T-cell (primary cell): ENCODE measurements around the gene SLC34A3. TPM values are rescaled to one million over a fixed set of nuclear protein-coding genes. Genes with fewer than 3 reads are reported as not detected.

ENCODE experiments used
- ATAC-seq, 4 experiments: fragments of 200-7000 bp in 3 of 4; fragments of 150-1000 bp in 1 of 4; cut with Tn5 transposase; replicated peaks in 1 of 4; 1 replicate in 3 of 4; 2 replicates in 1 of 4; pipeline ENCODE4 v1.10.0; 2021; ENCODE audit warnings: moderate library complexity in 3 of 4, mild to moderate bottlenecking in 2 of 4, moderate number of reproducible peaks in 1 of 4
- CTCF ChIA-PET, 2 donors: fragments of 300-600 bp; sonication (Branson Sonifier 250); formaldehyde crosslinking; loops; one replicate each; lab custom pipeline; 2022; ENCODE audit warnings: antibody characterized with exemption in 2 of 2; lab: Charles Lee
- POLR2A ChIA-PET, 2 donors: fragments of 300-600 bp; sonication (Branson Sonifier 250); formaldehyde crosslinking; loops; one replicate each; lab custom pipeline; 2022; ENCODE audit warnings: antibody characterized with exemption in 2 of 2; lab: Charles Lee
- DNase-seq, 35 experiments: peaks; one replicate each; pipeline versions ENCODE4 v3.0.0 to v3.0.0-alpha.2; 2013 to 2023
- H3K27ac ChIP-seq: one replicate; pipeline ENCODE4 v1.5.1; 2013; ENCODE audit warnings: low read length
- H3K27me3 ChIP-seq, 2 experiments: replicated peaks in 1 of 2; 1 replicate in 1 of 2; 2 replicates in 1 of 2; pipeline versions ENCODE4 v1.6.1 to v1.7.0; 2013; ENCODE audit warnings: low read length in 1 of 2, mixed read lengths in 1 of 2; ENCODE audit not compliant: control insufficient read depth in 2 of 2, insufficient read depth in 2 of 2; ENCODE audit errors: extremely low read depth in 1 of 2
- H3K36me3 ChIP-seq, 2 donors: 1 replicate in 1 of 2; 2 replicates in 1 of 2; pipeline versions ENCODE4 v1.6.1 to v1.7.0; 2013; ENCODE audit warnings: low read length in 1 of 2; ENCODE audit not compliant: control insufficient read depth in 2 of 2, insufficient read depth in 1 of 2; ENCODE audit errors: extremely low read depth in 1 of 2
- H3K4me1 ChIP-seq, 2 experiments: 1 replicate in 1 of 2; 2 replicates in 1 of 2; pipeline versions ENCODE4 v1.6.1 to v1.7.0; 2013; ENCODE audit warnings: low read length in 2 of 2, mixed read lengths in 1 of 2; ENCODE audit not compliant: insufficient read depth in 2 of 2, control insufficient read depth in 1 of 2; ENCODE audit errors: extremely low read depth in 1 of 2
- H3K4me3 ChIP-seq, 2 donors: 1 replicate in 1 of 2; 2 replicates in 1 of 2; pipeline versions ENCODE4 v1.5.1 to v1.7.0; 2013; ENCODE audit warnings: mild to moderate bottlenecking in 2 of 2, low read length in 1 of 2, moderate library complexity in 1 of 2; ENCODE audit not compliant: control insufficient read depth in 1 of 2; ENCODE audit errors: extremely low read depth in 1 of 2
- H3K9me3 ChIP-seq: 2 replicates; pipeline ENCODE4 v1.7.0; 2013
- H3K27ac Mint-ChIP-seq, 2 donors: one replicate each; pipeline ENCODE4 v1.8.0; 2020 to 2021; ENCODE audit warnings: mild to moderate bottlenecking in 2 of 2, mixed read lengths in 2 of 2
- H3K27me3 Mint-ChIP-seq, 2 donors: one replicate each; pipeline ENCODE4 v1.8.0; 2021 to 2022; ENCODE audit warnings: mixed read lengths in 2 of 2
- H3K36me3 Mint-ChIP-seq: one replicate; pipeline ENCODE4 v1.8.0; 2021; ENCODE audit warnings: mixed read lengths
- H3K4me1 Mint-ChIP-seq, 3 donors: one replicate each; pipeline ENCODE4 v1.8.0; 2020 to 2022; ENCODE audit warnings: mixed read lengths in 3 of 3, mild to moderate bottlenecking in 1 of 3
- H3K4me3 Mint-ChIP-seq, 3 donors: one replicate each; pipeline ENCODE4 v1.8.0; 2020 to 2022; ENCODE audit warnings: mild to moderate bottlenecking in 3 of 3, mixed read lengths in 3 of 3, moderate library complexity in 3 of 3
- H3K9me3 Mint-ChIP-seq, 3 donors: one replicate each; pipeline ENCODE4 v1.8.0; 2020 to 2022; ENCODE audit warnings: mixed read lengths in 3 of 3
- WGBS: methylation state at CpG from one replicate; pipeline ENCODE4 v1.1.5; 2013; ENCODE audit warnings: missing lambda C conversion rate; ENCODE audit not compliant: insufficient coverage; 5-methylcytosine and 5-hydroxymethylcytosine counted together
- total RNA-seq, 35 experiments: library from RNA in 6 of 35; stranded (reverse) in 6 of 35; fragments of 120-200 nt in 1 of 35; gene quantifications; one replicate each; pipeline versions ENCODE4 v1.2.1 to v1.2.4 and lab custom pipeline; 2013 to 2026

SLC34A3 gene
- total RNA-seq, 5 donors from 2014 or later (not counting 1 experiment from before 2014, with no cell fraction given), result not detected

DNA sequence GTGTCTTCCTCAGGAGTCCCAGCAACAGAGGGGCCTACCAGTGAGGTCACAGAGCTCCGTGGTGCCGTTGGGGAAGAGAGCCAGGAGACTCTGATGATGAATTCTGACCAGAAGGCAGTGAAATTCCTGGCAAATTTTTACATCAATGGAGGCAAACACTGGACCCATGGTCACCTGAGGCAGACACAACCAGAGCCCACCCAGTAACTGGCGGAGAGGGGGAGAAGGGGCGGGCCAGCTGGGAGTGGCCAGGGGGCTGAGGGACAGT, 20.4 kb downstream of the SLC34A3 start, which contains the start of gene STPG3:
Gene STPG3, plus strand, starts transcription at position 93 of the 268 bp plus-strand sequence. Its CDS starts 1 bp downstream, at position 94.
- no peak for DNase-seq
- Histone ChIP-seq H3K4me3 (no peak within 1 kb of the TSS), H3K27ac (no peak within 1 kb of the TSS), H3K9me3 (no peaks in the 10 kb centered on the region), H3K36me3 (peaks cover 0 to 1% of the 10 kb centered on the region in 2 donors), H3K4me1 (peaks cover 2 to 19% of the 10 kb centered on the region in 2 experiments), H3K27me3 (no peaks in the 10 kb centered on the region)
- Mint-ChIP-seq H3K27ac (no peak within 1 kb of the TSS), H3K36me3 (no peaks in the 10 kb centered on the region), H3K4me1 (peaks cover 5 to 6% (median 5%) of the 10 kb centered on the region in 3 donors), H3K4me3 (no peak within 1 kb of the TSS), H3K9me3 (no peaks in the 10 kb centered on the region), H3K27me3 (no peaks in the 10 kb centered on the region)
- ATAC-seq, result no peak
- 88% methylated on average over 4 of the region's 4 CpGs for WGBS
- POLR2A ChIA-PET, result no interaction called here
- CTCF ChIA-PET, result no interaction called here

DNA sequence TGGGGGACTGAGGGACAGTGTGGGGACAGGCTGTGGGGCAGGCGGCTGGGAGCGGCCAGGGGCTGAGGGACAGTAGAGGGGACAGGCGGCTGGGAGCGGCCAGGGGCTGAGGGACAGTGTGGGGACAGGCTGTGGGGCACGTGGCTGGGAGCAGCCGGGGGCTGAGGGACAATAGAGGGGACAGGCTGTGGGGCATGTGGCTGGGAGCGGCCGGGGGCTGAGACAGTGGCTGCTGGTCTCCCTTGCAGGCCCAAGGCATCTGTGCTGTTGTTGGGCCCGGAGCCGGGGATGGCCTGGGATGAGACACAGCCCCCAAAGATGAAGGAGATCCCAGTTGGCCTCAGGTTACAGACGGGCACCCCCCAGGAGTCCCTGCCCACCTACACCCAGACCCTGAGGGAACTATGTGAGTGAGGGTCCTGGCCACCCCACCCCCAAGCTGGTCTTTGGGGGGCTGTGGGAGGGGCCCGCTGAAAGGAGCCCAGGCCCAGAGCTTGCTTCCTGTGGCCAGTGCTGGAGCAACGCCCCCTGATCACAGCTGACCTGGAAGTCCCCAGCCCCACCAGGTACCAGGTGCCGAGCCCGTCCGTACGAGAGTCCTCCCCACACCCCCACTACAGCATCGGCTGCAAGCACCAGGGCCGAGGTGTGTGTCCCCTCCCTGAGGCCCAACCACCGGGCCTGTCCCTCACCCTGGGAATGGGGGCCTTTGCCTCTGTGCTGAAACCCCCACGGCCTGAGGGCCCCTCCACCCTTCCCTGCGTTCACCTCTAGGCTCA, 21.0 kb downstream of the SLC34A3 start:
- no peak overlapping the region for H3K27ac ChIP-seq
- Mint-ChIP-seq H3K27ac (no peak overlapping the region), H3K36me3 (no peaks in the 10 kb centered on the region), H3K27me3 (no peaks in the 10 kb centered on the region), H3K4me1 (peaks cover 11% of the 10 kb centered on the region in 3 donors), H3K4me3 (no peak overlapping the region), H3K9me3 (no peaks in the 10 kb centered on the region)
- POLR2A ChIA-PET, result no interaction called here
- DNase-seq, result no peak
- peaks cover 4 to 24% of the 10 kb centered on the region in 2 experiments for H3K4me1 ChIP-seq
- ATAC-seq, result no peak
- H3K4me3 ChIP-seq, result no peak overlapping the region
- 96% methylated on average over 10 of the region's 22 CpGs for WGBS
- no peaks in the 10 kb centered on the region for H3K27me3 ChIP-seq
- H3K36me3 ChIP-seq, result peaks cover 0 to 7% of the 10 kb centered on the region in 2 donors
- CTCF ChIA-PET, result no interaction called here
- no peaks in the 10 kb centered on the region for H3K9me3 ChIP-seq

DNA sequence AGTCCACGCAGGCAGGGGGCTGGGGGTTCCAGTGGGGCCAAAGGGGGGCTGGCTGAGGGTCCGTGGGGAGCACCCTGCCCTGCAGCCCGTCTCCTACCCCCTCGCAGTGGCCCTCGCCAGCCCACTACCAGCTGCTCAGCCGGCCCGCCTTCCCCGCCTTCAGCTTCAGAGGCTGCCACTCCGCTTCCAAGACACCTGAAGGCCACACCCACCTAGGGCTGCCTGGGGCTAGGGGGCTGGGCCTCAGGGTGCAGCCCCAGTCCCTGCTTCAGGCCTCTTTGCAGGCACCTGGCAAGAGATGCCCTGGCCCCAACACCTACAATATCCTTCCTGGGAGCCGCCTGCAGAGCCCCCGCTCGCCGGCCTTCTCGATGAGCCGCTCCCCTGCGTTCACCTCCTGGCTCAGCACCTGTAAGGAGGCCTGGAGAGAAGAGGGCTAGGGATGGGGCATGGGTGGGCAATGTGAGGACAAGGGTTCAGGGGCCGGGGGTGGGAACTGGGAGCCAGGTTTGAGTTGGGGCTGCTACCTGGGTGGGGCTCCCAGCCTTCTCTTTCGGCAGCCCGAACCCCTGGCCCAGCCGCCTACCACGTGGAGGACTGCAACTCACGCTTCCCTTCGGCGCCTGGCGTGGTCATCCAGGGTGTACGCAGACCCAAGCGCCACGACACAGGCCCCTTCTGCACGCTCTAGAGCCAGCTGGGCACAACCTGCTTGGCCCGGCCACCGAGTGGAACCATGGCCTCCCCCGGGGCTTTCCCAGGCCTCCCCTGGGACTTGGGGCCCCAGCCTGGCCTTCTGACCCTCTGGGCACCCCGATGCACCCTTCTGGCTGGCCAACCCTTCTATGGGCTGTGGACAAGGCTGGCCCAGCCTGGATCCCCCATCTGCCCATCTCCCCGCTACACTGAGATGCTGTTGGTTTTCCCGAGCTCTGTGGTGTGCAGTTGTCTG, 22.1 kb downstream of the SLC34A3 start:
- H3K9me3 ChIP-seq, result no peaks in the 10 kb centered on the region
- no peaks in the 10 kb centered on the region for H3K27me3 ChIP-seq
- H3K4me3 Mint-ChIP-seq, result peak overlapping the region in 1 of 3 donors; percentile 82
- peaks cover 11 to 16% (median 15%) of the 10 kb centered on the region in 3 donors for H3K4me1 Mint-ChIP-seq
- peaks cover 0 to 10% of the 10 kb centered on the region in 2 donors for H3K36me3 ChIP-seq
- no peak overlapping the region for H3K27ac ChIP-seq
- H3K27me3 Mint-ChIP-seq, result no peaks in the 10 kb centered on the region
- CTCF ChIA-PET, result no interaction called here
- H3K27ac Mint-ChIP-seq, result no peak overlapping the region
- POLR2A ChIA-PET, result no interaction called here
- H3K9me3 Mint-ChIP-seq, result no peaks in the 10 kb centered on the region
- peaks cover 4 to 28% of the 10 kb centered on the region in 2 experiments for H3K4me1 ChIP-seq
- 84% methylated on average over 26 of the region's 35 CpGs for WGBS
- no peak overlapping the region for H3K4me3 ChIP-seq
- H3K36me3 Mint-ChIP-seq, result no peaks in the 10 kb centered on the region
- ATAC-seq, result no peak
- no peak for DNase-seq

DNA sequence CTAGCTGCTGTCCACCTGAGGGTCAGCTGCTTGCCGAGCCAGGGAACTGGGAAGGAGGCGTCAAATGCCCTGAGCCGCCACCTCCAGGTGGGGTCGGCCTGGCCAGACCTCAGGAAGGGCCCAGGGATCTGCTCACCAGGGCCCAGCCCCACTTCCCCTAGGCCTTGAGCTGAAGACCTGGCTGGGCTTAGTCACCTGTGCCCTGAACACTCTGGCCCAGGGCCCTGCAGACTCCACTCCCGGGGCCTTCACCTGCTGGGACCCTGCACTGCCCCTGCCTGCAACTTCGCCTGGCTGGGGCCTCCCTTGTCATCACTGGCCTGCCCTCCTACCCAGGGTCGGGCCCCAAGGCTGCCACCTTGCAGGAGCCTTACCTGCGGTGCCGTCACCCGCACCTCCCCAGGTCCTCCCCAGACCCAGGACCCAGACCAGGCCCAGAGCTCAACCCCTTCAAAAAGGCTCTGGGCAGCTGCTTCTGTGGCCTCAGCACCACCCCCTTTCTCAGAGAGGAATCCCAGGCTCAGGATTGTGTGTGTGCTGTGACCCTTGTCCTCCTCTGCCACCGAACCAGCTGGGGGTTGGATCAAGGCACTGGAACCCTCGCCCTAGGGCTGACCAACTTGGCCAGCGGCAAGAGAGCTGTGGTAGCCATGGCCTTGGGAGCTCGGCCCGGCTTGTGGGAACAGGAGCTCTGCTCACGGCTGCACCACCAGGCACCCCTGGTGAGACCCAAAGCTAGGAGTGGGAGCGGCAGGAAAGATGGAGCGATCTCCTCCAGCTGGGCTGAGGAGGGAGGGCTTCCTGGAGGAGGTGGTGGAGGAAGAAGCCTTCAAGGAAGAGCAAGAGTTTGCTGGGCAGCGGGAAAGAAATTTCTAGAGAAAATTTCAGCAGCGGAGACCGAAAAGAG, 23.3 kb downstream of the SLC34A3 start:
- Histone ChIP-seq H3K27ac (no peak overlapping the region), H3K4me1 (peaks cover 4 to 28% of the 10 kb centered on the region in 2 experiments), H3K36me3 (peaks cover 0 to 14% of the 10 kb centered on the region in 2 donors), H3K27me3 (no peaks in the 10 kb centered on the region), H3K4me3 (peak overlapping the region; percentile 68 to 87), H3K9me3 (no peaks in the 10 kb centered on the region)
- DNase-seq, result no peak
- CTCF ChIA-PET, result interaction anchor here in 1 of 2 donors (1.6 kb wide), 1 partner anchor 17 kb away, joined by 8 read pairs; no protein-coding TSS in a partner anchor
- H3K36me3 Mint-ChIP-seq, result peaks cover 4% of the 10 kb centered on the region
- H3K27ac Mint-ChIP-seq, result peak overlapping the region; percentile 15 to 83
- H3K4me1 Mint-ChIP-seq, result peaks cover 11 to 16% (median 15%) of the 10 kb centered on the region in 3 donors
- peak overlapping the region; percentile 82 to 83 (median 82) for H3K4me3 Mint-ChIP-seq
- no peaks in the 10 kb centered on the region for H3K9me3 Mint-ChIP-seq
- ATAC-seq, result no peak
- POLR2A ChIA-PET, result interaction anchor here (0.5 to 2.9 kb wide), 3 partner anchors 13 to 167 kb away, joined by 3 to 16 read pairs (median 4); partner anchors contain the start of genes MAN1B1 (in 1 of the 2) and TUBB4B (in 1 of the 2)
- H3K27me3 Mint-ChIP-seq, result no peaks in the 10 kb centered on the region
- 90% methylated on average over 21 of the region's 21 CpGs for WGBS

DNA sequence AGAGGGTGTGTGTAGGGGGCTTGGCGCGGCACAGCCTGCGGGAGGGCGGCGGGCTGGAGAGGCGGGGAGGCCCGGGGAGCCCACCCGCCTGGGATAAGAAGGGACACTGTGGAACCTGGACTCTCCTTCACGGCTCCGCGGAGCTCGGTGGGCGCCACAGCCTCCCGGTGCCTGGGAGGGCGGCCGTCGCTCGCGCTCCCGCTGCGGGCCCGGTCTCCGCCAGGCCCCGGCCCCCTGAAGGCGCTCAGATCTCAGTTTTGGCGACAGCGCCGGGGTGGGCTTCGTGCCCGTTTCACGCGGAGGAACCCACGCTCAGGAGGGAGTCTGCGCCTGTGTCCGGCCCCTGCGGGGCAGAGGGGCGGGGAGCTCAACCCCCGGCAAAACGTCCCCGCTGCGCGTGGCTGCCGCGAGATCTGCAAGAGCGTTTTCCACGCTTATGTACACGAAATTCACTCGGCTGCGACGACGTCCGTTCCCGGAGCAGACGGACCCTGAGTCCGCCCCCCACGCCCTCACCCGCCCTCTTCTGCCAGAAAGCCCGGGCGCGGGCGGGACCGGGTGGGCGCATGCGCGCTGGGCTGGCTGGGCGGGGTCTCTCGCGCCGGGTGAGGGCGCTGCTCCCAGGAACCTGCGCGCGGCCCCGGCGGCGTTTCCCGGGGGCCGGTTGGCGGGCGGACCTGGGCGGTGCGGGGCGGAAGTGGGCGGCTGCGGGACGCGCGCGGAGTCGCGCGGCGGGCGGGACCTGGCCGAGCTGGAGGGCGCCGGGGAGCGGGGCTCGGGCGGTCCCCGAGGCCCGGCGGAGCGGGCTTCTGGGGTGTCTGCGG, 24.1 kb downstream of the SLC34A3 start, which contains the start of gene NELFB:
Gene NELFB, plus strand, starts transcription at position 704 of the 824 bp plus-strand sequence.
- POLR2A ChIA-PET, result interaction anchor here (0.7 to 2.9 kb wide), 2 partner anchors 14 to 168 kb away, joined by 3 to 16 read pairs; partner anchors contain the start of genes MAN1B1 (in 1 of the 2) and TUBB4B (in 1 of the 2)
- H3K4me3 ChIP-seq, result peak within 1 kb of the TSS; percentile 75 to 87
- peak within 1 kb of the TSS; percentile 82 to 90 (median 85) for H3K4me3 Mint-ChIP-seq
- no peaks in the 10 kb centered on the region for H3K9me3 ChIP-seq
- H3K4me1 Mint-ChIP-seq, result peaks cover 11 to 16% (median 15%) of the 10 kb centered on the region in 3 donors
- peak within 1 kb of the TSS; percentile 23 for H3K27ac ChIP-seq
- H3K4me1 ChIP-seq, result peaks cover 4 to 28% of the 10 kb centered on the region in 2 experiments
- ATAC-seq, result peak; percentile 89 to 93 (median 90)
- peaks cover 0 to 19% of the 10 kb centered on the region in 2 donors for H3K36me3 ChIP-seq
- WGBS, result 4% methylated on average over 105 of the region's 105 CpGs
- peak within 1 kb of the TSS; percentile 81 to 83 for H3K27ac Mint-ChIP-seq
- peak; percentile 81 to 98 (median 92) for DNase-seq
- CTCF ChIA-PET, result interaction anchor here in 1 of 2 donors (1.6 kb wide), 1 partner anchor 18 kb away, joined by 8 read pairs; no protein-coding TSS in a partner anchor
- H3K9me3 Mint-ChIP-seq, result no peaks in the 10 kb centered on the region
- no peaks in the 10 kb centered on the region for H3K27me3 ChIP-seq
- H3K27me3 Mint-ChIP-seq, result no peaks in the 10 kb centered on the region
- peaks cover 9% of the 10 kb centered on the region for H3K36me3 Mint-ChIP-seq
